ENCODE results near the gene EPHA3. TPM values are rescaled to one million over a fixed set of nuclear protein-coding genes. Genes with fewer than 3 reads are reported as not detected.

EPHA3 gene
- total RNA-seq, 1 experiment from 2014 or later = not detected

GRCh38 chr3:89504432-89504831, 397.0 kb downstream of the EPHA3 start:
- TF ChIP-seq CTCF (IDR thresholded peaks at IDR 0.05; ENCODE audit: unreplicated experiment) = no peak
- ChIA-PET POLR2A (no interaction called here), CTCF (no interaction called here)
- Mint-ChIP-seq H3K27ac (ENCODE audit: low read depth, unreplicated experiment) (no peak overlapping the region), H3K36me3 (ENCODE audit: insufficient read depth, unreplicated experiment) (no peaks in the 10 kb centered on the region), H3K4me3 (ENCODE audit: unreplicated experiment) (no peak overlapping the region), H3K9me3 (ENCODE audit: unreplicated experiment) (no peaks in the 10 kb centered on the region), H3K4me1 (ENCODE audit: insufficient read depth, unreplicated experiment) (no peaks in the 10 kb centered on the region), H3K27me3 (ENCODE audit: insufficient read depth, unreplicated experiment) (peaks cover 12% of the 10 kb centered on the region)
- intact Hi-C loops (cut with micrococcal nuclease) = no loop called here
- DNase-seq (ENCODE audit: unreplicated experiment) = no peak
- no TSS peak for BruUV-seq (replicated peaks)

DNA sequence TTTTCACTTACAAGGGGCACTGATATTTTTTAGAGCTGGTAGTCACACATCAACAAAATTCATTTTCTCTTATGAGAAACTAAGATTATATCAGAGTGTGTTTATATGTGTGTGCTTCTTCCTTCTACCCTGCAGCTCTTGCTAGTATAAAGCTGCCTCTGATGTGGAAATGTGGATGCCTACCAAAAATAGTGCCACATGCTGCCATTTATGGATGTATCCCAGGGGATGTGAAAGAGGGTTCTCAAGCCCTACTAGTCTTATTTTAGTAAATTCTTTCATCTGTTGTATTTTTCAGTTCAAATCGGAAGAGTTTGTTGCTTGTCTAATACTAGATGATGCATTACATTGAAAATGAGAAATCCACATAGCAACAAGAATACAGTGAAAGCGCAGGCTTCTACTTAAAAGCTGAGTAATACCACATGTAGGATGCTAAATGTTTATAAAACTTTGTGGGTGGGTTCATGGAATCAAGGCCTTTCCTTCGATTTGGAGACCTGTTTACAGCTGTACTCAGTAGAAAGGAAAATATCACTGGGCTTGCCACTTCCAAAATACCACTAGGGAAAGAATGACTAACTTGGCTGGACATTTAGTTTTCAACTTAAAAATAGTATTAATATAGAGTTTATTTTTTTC, 399.2 kb downstream of the EPHA3 start:
- DNase-seq (ENCODE audit: unreplicated experiment) = no peak
- H3K27me3 Mint-ChIP-seq (ENCODE audit: insufficient read depth, unreplicated experiment) = peaks cover 21% of the 10 kb centered on the region
- intact Hi-C loops (cut with micrococcal nuclease) = no loop called here
- H3K27ac Mint-ChIP-seq (ENCODE audit: low read depth, unreplicated experiment) = no peak overlapping the region
- no peak for TF ChIP-seq CTCF (IDR thresholded peaks at IDR 0.05; ENCODE audit: unreplicated experiment)
- no TSS peak for BruUV-seq (replicated peaks)
- H3K36me3 Mint-ChIP-seq (ENCODE audit: insufficient read depth, unreplicated experiment) = no peaks in the 10 kb centered on the region
- no peaks in the 10 kb centered on the region for H3K9me3 Mint-ChIP-seq (ENCODE audit: unreplicated experiment)
- H3K4me3 Mint-ChIP-seq (ENCODE audit: unreplicated experiment) = no peak overlapping the region
- H3K4me1 Mint-ChIP-seq (ENCODE audit: insufficient read depth, unreplicated experiment) = no peaks in the 10 kb centered on the region
- ChIA-PET POLR2A (no interaction called here), CTCF (no interaction called here)

GRCh38 chr3:89521328-89521727, 413.9 kb downstream of the EPHA3 start:
- BruUV-seq (replicated peaks) = no TSS peak
- no peaks in the 10 kb centered on the region for H3K9me3 Mint-ChIP-seq (ENCODE audit: unreplicated experiment)
- CTCF ChIA-PET = no interaction called here

DNA sequence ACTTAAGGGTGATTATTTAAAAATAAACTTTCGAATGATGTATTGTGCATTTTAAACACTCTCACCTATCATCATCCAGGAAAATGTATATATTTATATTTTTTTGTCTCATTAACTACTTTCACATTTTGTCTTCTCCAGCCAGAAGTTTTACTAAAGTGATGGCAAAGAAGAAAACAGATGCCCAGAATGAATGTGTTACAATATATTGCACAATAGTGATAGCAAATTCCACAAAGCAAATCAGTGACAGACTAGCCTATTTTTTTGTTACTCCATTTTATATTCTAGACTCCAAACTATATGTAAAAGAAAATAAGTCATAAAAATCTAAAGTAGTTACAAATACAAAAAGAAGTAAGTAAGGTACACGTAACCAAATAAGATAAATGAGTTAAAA, 414.7 kb downstream of the EPHA3 start:
- no peaks in the 10 kb centered on the region for H3K4me1 Mint-ChIP-seq (ENCODE audit: insufficient read depth, unreplicated experiment)
- no peak for DNase-seq (ENCODE audit: unreplicated experiment)
- H3K27ac Mint-ChIP-seq (ENCODE audit: low read depth, unreplicated experiment) = no peak overlapping the region
- intact Hi-C loops (cut with micrococcal nuclease) = no loop called here
- no TSS peak for BruUV-seq (replicated peaks)
- POLR2A ChIA-PET = no interaction called here
- no peaks in the 10 kb centered on the region for H3K9me3 Mint-ChIP-seq (ENCODE audit: unreplicated experiment)
- CTCF ChIA-PET = no interaction called here
- peaks cover 20% of the 10 kb centered on the region for H3K27me3 Mint-ChIP-seq (ENCODE audit: insufficient read depth, unreplicated experiment)
- H3K4me3 Mint-ChIP-seq (ENCODE audit: unreplicated experiment) = no peak overlapping the region
- no peak for TF ChIP-seq CTCF (IDR thresholded peaks at IDR 0.05; ENCODE audit: unreplicated experiment)
- no peaks in the 10 kb centered on the region for H3K36me3 Mint-ChIP-seq (ENCODE audit: insufficient read depth, unreplicated experiment)

More at GRCh38 chr3:89521328-89521727, 413.9 kb downstream of the EPHA3 start:
- H3K27ac Mint-ChIP-seq (ENCODE audit: low read depth, unreplicated experiment) = no peak overlapping the region
- POLR2A ChIA-PET = no interaction called here
- no peak overlapping the region for H3K4me3 Mint-ChIP-seq (ENCODE audit: unreplicated experiment)
- intact Hi-C loops (cut with micrococcal nuclease) = no loop called here
- peak; percentile 13 for DNase-seq (ENCODE audit: unreplicated experiment)
- H3K4me1 Mint-ChIP-seq (ENCODE audit: insufficient read depth, unreplicated experiment) = no peaks in the 10 kb centered on the region
- peaks cover 27% of the 10 kb centered on the region for H3K27me3 Mint-ChIP-seq (ENCODE audit: insufficient read depth, unreplicated experiment)
- TF ChIP-seq CTCF (IDR thresholded peaks at IDR 0.05; ENCODE audit: unreplicated experiment) = no peak
- no peaks in the 10 kb centered on the region for H3K36me3 Mint-ChIP-seq (ENCODE audit: insufficient read depth, unreplicated experiment)
